Left renal pelvis (tissue), 4 donors: ENCODE results near the gene GRB14. TPM values are rescaled to one million over a fixed set of nuclear protein-coding genes. Genes with fewer than 3 reads are reported as not detected.
"Not testable (repeated sequence)": the region's sequence is repeated elsewhere in the genome, so short reads cannot be mapped to it uniquely, and the experiment has no call there.

Source experiments
- DNase-seq, 4 donors: peaks; one replicate each; pipeline ENCODE4 v3.0.0-alpha.2; 2013; ENCODE audit warnings: low read depth in 4 of 4, low spot score in 3 of 4
- polyA plus RNA-seq, 4 donors: library from polyadenylated mRNA; unstranded; fragments of 120-200 nt; gene quantifications; one replicate each; pipeline ENCODE4 v1.2.1, GENCODE V29; 2013; ENCODE audit not compliant: insufficient read length in 4 of 4

Gene GRB14
- polyA plus RNA-seq, 4 donors, result 2.4 to 60.9 (median 47.5) TPM

DNA sequence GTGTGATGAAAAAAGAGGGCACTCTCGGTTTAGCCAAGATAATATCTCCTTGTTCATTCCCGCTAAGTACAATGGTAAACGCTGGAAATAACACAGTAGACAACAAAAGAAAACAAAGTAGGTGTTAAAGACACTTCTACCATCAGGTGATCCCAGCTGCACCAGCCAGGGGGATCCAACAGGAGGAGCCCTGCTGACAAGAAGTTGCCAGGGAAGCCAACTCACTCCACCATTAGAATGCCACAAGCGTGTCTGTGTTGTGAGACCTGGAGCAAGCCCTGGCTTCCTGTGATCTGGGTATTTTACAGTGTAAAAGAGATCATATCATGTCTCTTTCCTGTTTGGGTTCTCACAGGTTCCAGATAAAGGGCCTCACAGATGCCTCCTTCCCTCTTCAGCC lies 117.0 kb downstream of the GRB14 start:
- no peak for DNase-seq

DNA sequence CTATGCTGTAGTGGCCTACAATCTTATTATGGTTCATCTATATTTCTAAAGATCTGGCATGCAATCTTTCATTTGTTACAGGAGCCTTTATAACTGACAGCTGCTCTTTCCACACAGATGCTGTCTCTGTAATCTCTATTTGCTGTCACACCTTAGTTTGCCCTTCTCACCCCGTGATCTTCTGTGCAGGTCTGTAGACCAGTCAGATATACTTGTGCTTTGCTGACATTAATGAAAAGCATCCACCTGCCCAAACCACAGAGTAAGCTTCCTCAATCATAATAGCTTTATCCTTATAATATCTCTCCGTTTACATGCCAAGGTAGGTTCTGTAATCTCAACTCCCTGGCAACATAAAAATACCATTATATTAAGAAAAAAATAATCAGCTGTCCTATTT lies 122.4 kb downstream of the GRB14 start:
- no peak for DNase-seq

DNA sequence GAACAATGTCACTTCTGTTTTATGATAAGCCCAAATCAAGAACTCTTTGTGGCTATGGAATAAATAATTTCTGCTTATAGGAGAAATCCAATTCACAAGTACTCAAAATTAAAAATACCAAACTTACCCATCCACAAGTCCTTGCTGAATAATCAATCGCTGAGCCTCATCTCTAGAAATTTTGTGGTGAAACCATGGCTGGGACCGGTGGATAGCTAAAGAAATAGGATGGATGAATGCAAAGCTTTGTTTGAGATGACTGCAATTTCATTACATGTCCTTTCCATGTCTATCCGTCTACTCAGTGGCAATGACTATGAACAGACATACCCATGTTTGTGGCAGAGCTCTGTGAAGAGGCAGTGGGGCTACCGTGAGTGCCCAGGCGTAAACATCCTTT lies 124.4 kb downstream of the GRB14 start:
- DNase-seq, result no peak

DNA sequence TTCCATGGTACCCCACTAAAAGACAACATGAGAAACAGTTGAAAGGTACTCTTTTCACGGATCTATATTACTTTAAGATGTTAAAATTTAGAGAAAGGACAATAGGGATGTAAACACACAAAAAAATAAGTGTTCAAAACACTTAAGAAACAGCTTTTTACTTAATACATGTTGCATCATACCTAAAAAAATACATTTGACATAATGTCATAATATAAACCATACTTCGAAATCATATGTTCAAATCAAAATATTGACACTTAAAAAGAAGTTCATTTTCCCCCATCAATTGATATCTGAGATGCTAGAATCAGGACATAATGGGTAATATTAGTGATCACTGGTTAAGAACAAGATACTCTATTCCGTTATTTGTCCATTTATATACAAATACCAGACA lies 124.9 kb downstream of the GRB14 start:
- no peak for DNase-seq

DNA sequence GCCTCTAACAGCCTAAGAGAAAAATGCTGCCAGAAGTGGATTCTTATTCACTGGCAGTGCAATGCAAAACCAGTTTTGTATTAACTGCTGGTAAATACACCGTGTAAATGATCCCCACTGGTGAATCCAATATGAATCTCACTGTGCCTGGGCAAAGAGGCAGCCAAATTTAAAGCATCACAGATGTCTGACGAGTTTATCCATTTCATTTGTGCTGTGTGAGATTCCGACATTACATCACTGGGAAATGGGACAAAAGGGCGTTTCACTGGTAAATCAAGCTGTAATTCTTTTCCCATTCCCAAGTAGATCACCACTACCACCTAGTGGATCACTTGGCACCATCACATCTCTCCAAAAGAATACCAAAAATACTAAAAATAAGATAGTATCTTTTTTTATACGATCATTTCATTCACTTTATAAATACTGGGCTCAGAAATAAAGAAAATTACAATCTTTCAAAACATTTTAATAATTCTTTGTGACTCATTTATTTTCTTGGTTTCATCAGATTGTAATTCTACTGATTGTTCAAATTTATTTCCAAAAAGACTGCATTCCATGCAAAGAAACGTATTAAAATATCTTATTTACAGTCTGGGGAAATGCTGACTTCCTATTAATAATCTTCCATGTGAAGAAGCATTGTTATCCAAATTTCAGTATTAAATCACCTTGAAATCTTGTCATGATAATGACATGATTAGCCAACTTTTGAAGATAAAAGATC lies 125.6 kb downstream of the GRB14 start:
- peak in 2 of 4 donors; percentile 8 to 21 for DNase-seq

DNA sequence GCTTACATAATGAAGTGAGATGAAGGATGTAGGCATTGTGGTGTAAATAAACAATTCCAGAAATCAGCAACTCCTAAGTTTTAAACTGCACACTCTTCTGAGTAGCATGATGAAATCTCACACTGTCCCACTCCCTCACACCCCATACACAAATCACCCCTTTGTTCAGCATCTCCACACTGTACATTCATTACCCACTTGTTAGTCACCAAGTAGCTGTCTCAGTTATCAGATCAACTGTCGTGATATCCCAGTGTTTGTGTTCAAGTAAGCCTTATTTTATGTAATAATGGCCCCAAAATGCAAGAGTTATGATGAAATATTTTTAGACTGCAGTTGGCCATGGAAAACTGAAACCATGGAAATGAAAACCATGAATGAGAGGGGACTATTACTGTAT lies 135.7 kb downstream of the GRB14 start:
- DNase-seq, result no peak

DNA sequence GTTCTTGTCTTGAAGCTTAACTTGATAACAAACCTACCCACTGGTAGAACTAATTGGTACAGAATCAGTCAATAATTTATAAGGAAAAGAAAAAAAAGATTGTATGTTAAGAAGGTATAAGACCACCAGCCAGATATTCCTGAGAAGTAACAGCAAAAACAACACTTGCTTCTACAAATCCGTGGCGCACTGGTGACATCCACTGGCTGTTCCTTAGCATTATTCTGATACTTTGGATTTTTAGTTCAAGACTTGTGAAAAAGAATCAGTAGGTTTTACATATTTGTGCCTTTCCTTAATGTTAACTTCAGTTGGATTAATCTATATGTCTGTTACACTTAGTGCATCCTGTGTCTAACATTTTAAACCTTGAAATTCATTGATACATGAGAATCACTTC lies 141.8 kb downstream of the GRB14 start:
- DNase-seq, result peak in 2 of 4 donors; percentile 12 to 29

DNA sequence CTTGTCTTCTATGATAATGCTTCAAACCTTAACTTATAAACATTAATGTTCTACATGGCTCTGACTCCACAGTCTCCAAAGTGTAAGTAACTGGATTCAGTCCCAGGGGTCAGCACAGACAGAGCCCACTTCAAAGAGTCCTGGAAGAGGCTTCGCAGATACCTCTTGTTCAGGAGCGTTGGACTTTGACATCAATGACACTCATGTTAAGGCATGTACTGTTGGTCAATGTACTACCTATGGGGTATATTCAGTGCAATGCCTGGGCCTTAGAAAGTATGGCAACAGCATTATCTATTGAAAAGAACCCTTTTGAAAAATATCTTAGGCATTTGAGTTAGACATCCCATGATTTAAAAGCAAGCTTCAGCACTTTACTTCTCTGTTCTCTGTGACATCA lies 143.1 kb downstream of the GRB14 start:
- no peak for DNase-seq

DNA sequence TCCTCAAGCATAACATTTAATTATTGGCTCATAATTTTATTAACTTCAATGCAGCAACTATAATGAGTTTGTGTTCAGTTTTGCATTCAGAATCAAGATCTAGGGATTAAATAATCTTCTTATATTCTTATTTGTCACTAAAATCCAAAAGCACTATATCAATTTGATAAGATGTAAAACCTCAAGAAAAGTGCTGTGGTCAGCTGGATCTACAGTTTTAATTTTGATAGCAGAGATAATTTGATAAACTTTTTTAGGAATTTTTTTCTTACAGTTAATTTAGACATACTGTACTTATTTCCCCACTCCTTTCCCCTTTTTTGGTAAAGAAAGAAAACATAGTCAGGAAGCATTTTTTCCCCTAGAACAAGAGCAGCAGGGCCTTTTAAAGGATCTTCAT lies 146.4 kb downstream of the GRB14 start:
- no peak for DNase-seq

DNA sequence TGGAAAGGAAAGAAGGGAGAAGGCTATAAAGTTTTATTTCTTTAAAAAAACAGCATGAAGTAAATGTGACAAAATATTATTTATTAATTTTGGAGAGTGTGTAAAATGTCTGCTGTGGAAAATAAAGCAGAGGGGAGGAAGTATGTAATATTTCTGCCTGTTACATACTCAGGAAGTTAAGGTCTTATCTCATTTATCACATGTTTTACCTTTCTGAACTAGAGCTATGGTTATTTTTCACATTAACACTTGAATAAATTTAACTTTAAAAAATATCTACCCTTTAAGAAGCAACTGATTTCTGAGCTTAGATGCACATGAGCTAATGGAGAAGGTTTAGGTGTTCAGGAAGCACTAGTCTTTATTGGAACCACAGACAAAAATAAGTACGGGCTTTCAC lies 148.3 kb downstream of the GRB14 start:
- DNase-seq, result no peak

DNA sequence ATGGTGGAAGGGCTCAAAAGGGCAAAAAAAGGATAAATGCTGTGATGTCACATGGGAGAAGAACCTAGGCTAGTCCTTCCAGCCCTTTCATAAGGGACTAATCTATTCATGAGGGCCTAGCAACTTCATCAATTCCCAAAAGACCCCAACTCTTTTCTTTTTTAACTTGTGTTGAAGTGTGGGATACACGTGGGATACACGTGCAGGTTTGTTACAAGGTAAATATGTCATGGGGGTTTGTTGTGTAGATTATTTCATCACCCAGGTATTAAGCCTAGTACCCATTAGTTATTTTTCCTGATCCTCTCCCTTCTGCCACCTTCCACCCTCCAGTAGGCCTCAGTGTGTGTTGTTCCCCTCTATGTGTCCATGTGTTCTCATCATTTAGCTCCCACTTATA lies 156.2 kb downstream of the GRB14 start:
- not testable (repeated sequence) for DNase-seq

DNA sequence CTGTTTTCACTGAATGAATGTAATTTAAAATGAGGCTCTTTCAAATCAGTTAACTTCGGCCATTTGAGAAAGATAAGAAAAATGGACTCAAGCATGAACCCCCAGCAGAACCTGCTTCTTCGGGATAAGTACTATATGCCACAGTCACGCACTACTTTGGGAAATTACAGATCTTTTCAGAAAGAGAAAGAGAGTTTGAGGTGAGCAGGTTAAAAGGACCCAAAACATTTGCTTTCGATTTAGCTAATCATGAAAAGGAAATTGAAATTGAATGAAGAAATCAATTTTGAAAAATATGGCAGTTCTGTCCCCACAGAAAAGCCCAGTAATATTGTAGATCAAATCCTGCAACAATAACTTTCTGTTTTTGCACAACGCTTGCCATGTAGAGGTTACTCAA lies 156.9 kb downstream of the GRB14 start:
- DNase-seq, result no peak

DNA sequence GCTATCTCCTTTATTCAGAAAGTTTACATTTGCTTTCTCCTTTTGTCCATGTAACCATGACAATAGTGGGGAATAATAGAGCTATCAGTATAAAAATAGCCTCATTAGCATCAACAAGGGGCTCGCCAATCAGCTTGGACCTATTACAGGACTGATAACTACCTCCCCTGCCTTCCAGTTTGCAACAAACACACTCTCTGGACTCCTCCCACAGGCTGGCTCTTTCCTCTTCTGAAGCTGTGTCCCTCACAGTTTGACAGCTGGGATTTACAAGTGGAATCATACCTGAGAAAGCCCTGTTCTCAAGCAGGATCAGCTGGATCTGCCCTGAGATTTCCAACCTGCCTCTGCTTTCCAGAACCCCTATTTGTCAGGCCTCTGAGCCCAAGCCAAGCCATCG lies 162.5 kb downstream of the GRB14 start:
- DNase-seq, result no peak

DNA sequence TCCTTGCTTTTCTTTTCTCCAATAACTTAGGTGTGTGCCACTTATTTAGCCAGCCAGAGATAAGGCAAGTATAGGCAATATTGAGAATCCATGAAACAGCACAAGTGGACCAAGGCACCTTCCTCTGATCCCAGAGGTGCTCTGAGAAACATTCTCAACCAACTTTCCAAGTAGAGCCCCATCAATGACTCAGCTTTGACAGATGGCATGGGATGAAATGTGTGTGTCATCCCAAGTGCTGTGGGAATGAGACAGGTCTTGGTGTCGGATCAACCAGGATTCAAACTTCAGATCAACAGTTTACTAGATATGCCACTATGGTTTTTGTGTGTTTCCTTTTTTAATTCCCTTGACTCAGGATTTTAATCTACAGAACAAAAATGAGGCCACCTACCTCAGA lies 164.0 kb downstream of the GRB14 start:
- DNase-seq, result no peak

DNA sequence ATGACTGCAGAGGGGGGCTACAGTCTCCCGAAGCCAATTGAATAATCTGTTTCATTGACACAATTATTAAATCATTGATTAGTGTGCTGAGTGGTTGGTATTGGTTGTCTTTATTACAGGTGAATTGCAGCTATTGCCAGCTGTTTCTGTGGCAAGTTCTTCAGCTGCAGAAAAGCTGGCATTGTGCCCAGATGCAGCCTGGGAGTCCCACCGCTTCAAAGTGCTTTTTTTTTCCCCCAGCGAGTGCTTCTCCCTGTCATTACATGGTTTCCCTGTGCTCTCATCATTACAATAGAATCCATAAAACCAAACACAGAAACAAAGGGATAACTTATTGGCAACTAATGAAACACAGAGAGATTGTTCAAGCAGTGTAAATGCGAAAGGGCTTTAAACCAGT lies 164.7 kb downstream of the GRB14 start:
- peak in 3 of 4 donors; percentile 4 to 14 (median 5) for DNase-seq

DNA sequence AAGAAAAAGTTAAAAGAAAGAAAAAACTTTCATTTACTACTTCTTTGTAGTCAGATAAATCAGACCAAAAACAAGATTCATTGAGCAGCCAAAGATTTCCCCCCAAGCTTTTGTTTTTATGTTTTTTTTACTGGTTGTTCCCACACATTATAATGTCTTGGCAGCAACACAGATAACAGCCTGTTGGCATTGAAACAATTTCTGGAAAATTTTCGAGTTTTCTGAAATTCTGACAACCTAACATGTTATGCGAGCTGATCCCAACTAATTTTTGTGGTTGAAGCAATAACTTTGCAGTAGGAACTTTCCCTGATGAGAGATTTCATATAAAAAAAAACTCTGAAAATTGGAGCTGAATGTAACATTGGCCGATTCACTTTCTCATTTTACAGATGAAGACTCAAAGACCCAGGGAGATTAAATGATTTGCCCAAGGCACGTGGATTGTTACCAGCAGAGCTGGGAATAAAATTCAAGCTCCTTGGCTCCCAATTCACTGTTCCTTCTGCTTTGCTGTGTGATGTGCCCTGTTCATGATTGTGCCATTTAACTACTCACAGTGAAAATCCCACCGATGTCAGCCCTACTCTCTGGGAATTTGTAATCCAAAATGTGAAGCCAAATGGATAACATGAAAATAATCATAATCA lies 167.5 kb downstream of the GRB14 start:
- DNase-seq, result no peak

DNA sequence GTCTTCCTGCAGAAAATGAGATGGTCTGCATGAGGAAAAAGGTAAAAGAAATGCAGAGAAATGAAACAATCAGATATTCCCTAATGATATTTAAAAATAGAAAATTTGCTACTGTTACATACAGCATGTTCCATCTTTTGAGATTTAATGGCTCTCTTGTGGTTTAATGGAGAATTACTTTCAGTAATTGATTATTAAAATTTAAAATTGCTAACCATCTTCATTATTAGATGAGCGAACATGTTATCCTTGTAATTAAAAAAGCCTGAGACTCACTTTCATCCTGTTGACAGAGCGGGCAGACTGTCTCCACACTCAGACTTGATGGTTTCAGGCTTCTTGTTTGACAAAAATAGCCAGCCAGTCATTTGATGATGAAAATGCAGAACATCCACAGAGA lies 171.0 kb downstream of the GRB14 start:
- DNase-seq, result no peak

DNA sequence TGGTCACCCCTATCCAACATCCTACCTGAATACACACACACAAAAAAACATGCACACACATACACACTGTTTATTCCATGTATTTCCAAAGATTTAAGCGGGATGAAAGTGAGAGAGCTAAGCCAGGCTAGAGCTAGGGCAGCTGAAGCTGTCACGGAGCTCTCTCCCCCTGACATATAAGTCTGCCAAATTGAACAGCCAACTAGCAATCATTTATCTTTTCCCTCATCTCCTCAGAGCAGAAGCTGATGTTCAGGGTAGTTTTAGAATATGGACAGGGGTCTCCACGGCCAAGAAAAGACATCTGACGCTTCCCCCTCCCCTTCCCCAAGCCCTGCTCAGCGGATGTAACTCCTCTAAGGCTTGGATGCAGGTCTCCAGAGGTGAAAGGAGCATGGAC lies 171.6 kb downstream of the GRB14 start:
- no peak for DNase-seq

DNA sequence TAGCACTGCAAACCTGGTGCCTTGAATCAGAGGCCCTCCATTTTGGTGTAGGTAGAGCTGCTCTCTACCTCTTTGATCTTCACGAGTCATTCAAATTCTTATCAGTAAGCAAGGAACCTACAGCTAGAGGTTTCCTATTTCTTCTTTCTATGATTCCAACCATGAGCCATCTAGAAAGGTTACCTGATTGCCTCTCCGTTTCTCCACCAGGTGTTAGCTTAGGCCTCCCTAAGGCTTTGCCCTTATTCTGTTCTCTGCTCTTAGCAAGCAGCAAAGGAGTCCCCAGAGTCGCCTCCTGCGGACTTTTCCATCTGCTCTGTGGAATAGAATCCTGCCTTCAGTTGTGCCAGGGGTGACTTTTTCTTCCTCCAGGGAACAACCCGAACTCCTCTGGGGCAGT lies 173.6 kb downstream of the GRB14 start:
- DNase-seq, result no peak
